SJCRH30 (cell line): ENCODE results near the gene CCDC63. TPM values are rescaled to one million over a fixed set of nuclear protein-coding genes. Genes with fewer than 3 reads are reported as not detected.
A peak's percentile ranks its signal among the peaks of the same experiment; 100 is the strongest.

Experiments
- DNase-seq, 2 experiments: peaks; one replicate each; pipeline ENCODE4 v3.0.0-alpha.2; 2015 to 2020
- H3K27ac ChIP-seq: fragments of 250-450 bp; sonication (Bioruptor Pico); 2 replicates; pipeline ENCODE4 v1.5.1; 2020; ENCODE audit warnings: mild to moderate bottlenecking, moderate library complexity
- H3K27me3 ChIP-seq: fragments of 250-450 bp; sonication (Bioruptor Pico); 2 replicates; pipeline ENCODE4 v1.5.1; 2020; ENCODE audit warnings: mild to moderate bottlenecking, moderate library complexity
- H3K36me3 ChIP-seq: fragments of 250-450 bp; sonication (Bioruptor Pico); 2 replicates; pipeline ENCODE4 v1.5.1; 2020; ENCODE audit warnings: mild to moderate bottlenecking, moderate library complexity
- H3K4me1 ChIP-seq: fragments of 250-450 bp; sonication (Bioruptor Pico); 2 replicates; pipeline ENCODE4 v1.5.1; 2020; ENCODE audit warnings: mild to moderate bottlenecking, moderate library complexity
- H3K4me3 ChIP-seq: fragments of 250-450 bp; sonication (Bioruptor Pico); 2 replicates; pipeline ENCODE4 v1.5.1; 2020; ENCODE audit warnings: mild to moderate bottlenecking, moderate library complexity
- H3K9me3 ChIP-seq: fragments of 250-450 bp; sonication (Bioruptor Pico); replicated peaks from 2 replicates; pipeline ENCODE4 v1.5.1; 2020; ENCODE audit warnings: mild to moderate bottlenecking, moderate library complexity
- total RNA-seq: library from RNA; depleted of rRNA; stranded (reverse); fragments of >200 nt; shearing (Covaris generic); gene quantifications from 2 replicates; pipeline ENCODE4 v1.2.3, GENCODE V29; 2014

CCDC63 gene
- total RNA-seq, 1 experiment from 2014 or later = not detected

GRCh38 chr12:110916295-110916875 is 69.6 kb downstream of the CCDC63 start:
- Histone ChIP-seq H3K27ac (no peak overlapping the region), H3K27me3 (no peaks in the 10 kb centered on the region), H3K4me3 (no peak overlapping the region), H3K4me1 (peaks cover 7% of the 10 kb centered on the region), H3K9me3 (no peaks in the 10 kb centered on the region), H3K36me3 (no peaks in the 10 kb centered on the region)
- DNase-seq = no peak

GRCh38 chr12:110917467-110917866 is 70.7 kb downstream of the CCDC63 start:
- no peak overlapping the region for H3K27ac ChIP-seq
- no peaks in the 10 kb centered on the region for H3K27me3 ChIP-seq
- H3K9me3 ChIP-seq = no peaks in the 10 kb centered on the region
- peak; percentile 22 for DNase-seq
- H3K36me3 ChIP-seq = no peaks in the 10 kb centered on the region
- peaks cover 7% of the 10 kb centered on the region for H3K4me1 ChIP-seq
- H3K4me3 ChIP-seq = no peak overlapping the region

- Histone ChIP-seq H3K4me1 (peaks cover 7% of the 10 kb centered on the region), H3K4me3 (no peak overlapping the region), H3K36me3 (no peaks in the 10 kb centered on the region), H3K9me3 (no peaks in the 10 kb centered on the region), H3K27ac (no peak overlapping the region), H3K27me3 (no peaks in the 10 kb centered on the region)
- DNase-seq = no peak
These were observed 71.2 kb downstream of the CCDC63 start for GRCh38 chr12:110917961-110918360.

GRCh38 chr12:110919720-110920119 is 72.9 kb downstream of the CCDC63 start:
- H3K9me3 ChIP-seq = no peaks in the 10 kb centered on the region
- DNase-seq = no peak
- no peaks in the 10 kb centered on the region for H3K27me3 ChIP-seq
- no peaks in the 10 kb centered on the region for H3K36me3 ChIP-seq
- no peak overlapping the region for H3K4me3 ChIP-seq
- H3K4me1 ChIP-seq = peaks cover 7% of the 10 kb centered on the region
- no peak overlapping the region for H3K27ac ChIP-seq

- peak within 1 kb of the TSS; percentile 9; the same call in 1 of the 2 replicates for H3K4me3 ChIP-seq
- peak; percentile 16 to 20 for DNase-seq
- no peaks in the 10 kb centered on the region; the same call in 1 of the 2 replicates for H3K27me3 ChIP-seq
- H3K36me3 ChIP-seq = no peaks in the 10 kb centered on the region
- no peaks in the 10 kb centered on the region for H3K9me3 ChIP-seq
- H3K27ac ChIP-seq = no peak within 1 kb of the TSS
- H3K4me1 ChIP-seq = peaks cover 7% of the 10 kb centered on the region
These were observed 73.6 kb downstream of the CCDC63 start, which contains the start of gene MYL2 for GRCh38 chr12:110920324-110920910. TSS of gene MYL2 (minus strand) at chr12:110920579. CDS start at chr12:110920529, 50 bp downstream.

- H3K36me3 ChIP-seq = no peaks in the 10 kb centered on the region
- DNase-seq = no peak
- no peaks in the 10 kb centered on the region for H3K9me3 ChIP-seq
- no peaks in the 10 kb centered on the region; the same call in 1 of the 2 replicates for H3K27me3 ChIP-seq
- H3K4me3 ChIP-seq = no peak overlapping the region
- peaks cover 7% of the 10 kb centered on the region for H3K4me1 ChIP-seq
- no peak overlapping the region for H3K27ac ChIP-seq
These were observed 74.5 kb downstream of the CCDC63 start for GRCh38 chr12:110921262-110921661.

GRCh38 chr12:110922652-110923051 is 75.9 kb downstream of the CCDC63 start:
- Histone ChIP-seq H3K9me3 (no peaks in the 10 kb centered on the region), H3K27ac (no peak overlapping the region), H3K36me3 (no peaks in the 10 kb centered on the region), H3K4me3 (no peak overlapping the region), H3K27me3 (no peaks in the 10 kb centered on the region; the same call in 1 of the 2 replicates), H3K4me1 (peaks cover 3% of the 10 kb centered on the region)
- no peak for DNase-seq

GRCh38 chr12:110923192-110923591 is 76.4 kb downstream of the CCDC63 start:
- Histone ChIP-seq H3K9me3 (no peaks in the 10 kb centered on the region), H3K27ac (no peak overlapping the region), H3K36me3 (no peaks in the 10 kb centered on the region), H3K27me3 (no peaks in the 10 kb centered on the region; the same call in 1 of the 2 replicates), H3K4me1 (no peaks in the 10 kb centered on the region), H3K4me3 (no peak overlapping the region)
- no peak for DNase-seq

GRCh38 chr12:110923692-110924334 is 77.0 kb downstream of the CCDC63 start:
- no peak for DNase-seq
- Histone ChIP-seq H3K4me3 (no peak overlapping the region), H3K27me3 (no peaks in the 10 kb centered on the region; the same call in 1 of the 2 replicates), H3K27ac (no peak overlapping the region), H3K9me3 (no peaks in the 10 kb centered on the region), H3K4me1 (no peaks in the 10 kb centered on the region), H3K36me3 (no peaks in the 10 kb centered on the region)

GRCh38 chr12:110927546-110927945 is 80.8 kb downstream of the CCDC63 start:
- no peak for DNase-seq
- no peaks in the 10 kb centered on the region for H3K9me3 ChIP-seq
- H3K4me3 ChIP-seq = no peak overlapping the region
- no peak overlapping the region for H3K27ac ChIP-seq
- no peaks in the 10 kb centered on the region for H3K36me3 ChIP-seq
- H3K4me1 ChIP-seq = no peaks in the 10 kb centered on the region
- no peaks in the 10 kb centered on the region; the same call in 1 of the 2 replicates for H3K27me3 ChIP-seq

- H3K36me3 ChIP-seq = no peaks in the 10 kb centered on the region
- no peak for DNase-seq
- no peaks in the 10 kb centered on the region for H3K9me3 ChIP-seq
- no peaks in the 10 kb centered on the region; the same call in 1 of the 2 replicates for H3K27me3 ChIP-seq
- no peak overlapping the region for H3K4me3 ChIP-seq
- H3K27ac ChIP-seq = no peak overlapping the region
- no peaks in the 10 kb centered on the region for H3K4me1 ChIP-seq
These were observed 81.9 kb downstream of the CCDC63 start for GRCh38 chr12:110928700-110929099.

GRCh38 chr12:110929818-110930217 is 83.0 kb downstream of the CCDC63 start:
- Histone ChIP-seq H3K27ac (no peak overlapping the region), H3K36me3 (no peaks in the 10 kb centered on the region), H3K4me1 (no peaks in the 10 kb centered on the region), H3K4me3 (no peak overlapping the region), H3K9me3 (no peaks in the 10 kb centered on the region), H3K27me3 (no peaks in the 10 kb centered on the region; the same call in 1 of the 2 replicates)
- DNase-seq = no peak

- Histone ChIP-seq H3K9me3 (no peaks in the 10 kb centered on the region), H3K4me3 (no peak overlapping the region), H3K27me3 (no peaks in the 10 kb centered on the region; the same call in 1 of the 2 replicates), H3K36me3 (no peaks in the 10 kb centered on the region), H3K27ac (no peak overlapping the region), H3K4me1 (no peaks in the 10 kb centered on the region)
- DNase-seq = no peak
These were observed 83.8 kb downstream of the CCDC63 start for GRCh38 chr12:110930348-110931314.

GRCh38 chr12:110931315-110931728 is 84.5 kb downstream of the CCDC63 start:
- Histone ChIP-seq H3K4me3 (no peak overlapping the region), H3K9me3 (no peaks in the 10 kb centered on the region), H3K36me3 (no peaks in the 10 kb centered on the region), H3K4me1 (no peaks in the 10 kb centered on the region), H3K27me3 (no peaks in the 10 kb centered on the region), H3K27ac (no peak overlapping the region)
- no peak for DNase-seq
